ENCODE results near the gene GRM7.

DNA sequence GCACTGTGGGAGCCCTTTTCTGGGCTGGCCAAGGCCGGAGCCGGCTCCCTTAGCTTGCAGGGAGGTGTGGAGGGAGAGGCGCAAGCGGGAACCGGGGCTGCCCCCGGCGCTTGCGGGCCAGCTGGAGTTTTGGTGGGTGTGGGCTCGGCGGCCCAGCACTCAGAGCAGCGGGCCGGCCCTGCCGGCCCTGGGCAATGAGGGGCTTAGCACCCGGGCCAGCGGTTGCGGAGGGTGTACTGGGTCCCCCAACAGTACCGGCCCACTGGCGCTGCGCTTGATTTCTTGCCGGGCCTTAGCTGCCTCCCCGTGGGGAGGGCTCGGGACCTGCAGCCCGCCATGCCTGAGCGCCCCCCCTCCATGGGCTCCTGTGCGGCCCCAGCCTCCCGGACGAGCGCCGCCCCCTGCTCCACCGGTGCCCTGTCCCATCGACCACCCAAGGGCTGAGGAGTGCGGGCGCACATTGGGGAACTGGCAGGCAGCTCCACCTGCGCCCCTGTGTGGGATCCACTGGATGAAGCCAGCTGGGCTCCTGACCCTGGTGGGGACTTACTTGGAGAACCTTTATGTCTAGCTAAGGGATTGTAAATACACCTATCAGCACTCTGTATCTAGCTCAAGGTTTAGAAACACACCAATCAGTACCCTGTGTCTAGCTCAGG, 707.7 kb downstream of the GRM7 start:
- TF ChIP-seq, protein P1, sequence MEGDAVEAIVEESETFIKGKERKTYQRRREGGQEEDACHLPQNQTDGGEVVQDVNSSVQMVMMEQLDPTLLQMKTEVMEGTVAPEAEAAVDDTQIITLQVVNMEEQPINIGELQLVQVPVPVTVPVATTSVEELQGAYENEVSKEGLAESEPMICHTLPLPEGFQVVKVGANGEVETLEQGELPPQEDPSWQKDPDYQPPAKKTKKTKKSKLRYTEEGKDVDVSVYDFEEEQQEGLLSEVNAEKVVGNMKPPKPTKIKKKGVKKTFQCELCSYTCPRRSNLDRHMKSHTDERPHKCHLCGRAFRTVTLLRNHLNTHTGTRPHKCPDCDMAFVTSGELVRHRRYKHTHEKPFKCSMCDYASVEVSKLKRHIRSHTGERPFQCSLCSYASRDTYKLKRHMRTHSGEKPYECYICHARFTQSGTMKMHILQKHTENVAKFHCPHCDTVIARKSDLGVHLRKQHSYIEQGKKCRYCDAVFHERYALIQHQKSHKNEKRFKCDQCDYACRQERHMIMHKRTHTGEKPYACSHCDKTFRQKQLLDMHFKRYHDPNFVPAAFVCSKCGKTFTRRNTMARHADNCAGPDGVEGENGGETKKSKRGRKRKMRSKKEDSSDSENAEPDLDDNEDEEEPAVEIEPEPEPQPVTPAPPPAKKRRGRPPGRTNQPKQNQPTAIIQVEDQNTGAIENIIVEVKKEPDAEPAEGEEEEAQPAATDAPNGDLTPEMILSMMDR (IDR thresholded peaks at IDR 0.05; ENCODE audit: insufficient read depth, low read length): no peak
- TF ChIP-seq POLR2AphosphoS5 (IDR thresholded peaks at IDR 0.05; ENCODE audit: low read depth) (no peak), GABPA (IDR thresholded peaks at IDR 0.05; ENCODE audit: low read depth) (no peak), SPI1 (IDR thresholded peaks at IDR 0.05; ENCODE audit: borderline replicate concordance, low read depth) (no peak)
- TF ChIP-seq, protein P2, sequence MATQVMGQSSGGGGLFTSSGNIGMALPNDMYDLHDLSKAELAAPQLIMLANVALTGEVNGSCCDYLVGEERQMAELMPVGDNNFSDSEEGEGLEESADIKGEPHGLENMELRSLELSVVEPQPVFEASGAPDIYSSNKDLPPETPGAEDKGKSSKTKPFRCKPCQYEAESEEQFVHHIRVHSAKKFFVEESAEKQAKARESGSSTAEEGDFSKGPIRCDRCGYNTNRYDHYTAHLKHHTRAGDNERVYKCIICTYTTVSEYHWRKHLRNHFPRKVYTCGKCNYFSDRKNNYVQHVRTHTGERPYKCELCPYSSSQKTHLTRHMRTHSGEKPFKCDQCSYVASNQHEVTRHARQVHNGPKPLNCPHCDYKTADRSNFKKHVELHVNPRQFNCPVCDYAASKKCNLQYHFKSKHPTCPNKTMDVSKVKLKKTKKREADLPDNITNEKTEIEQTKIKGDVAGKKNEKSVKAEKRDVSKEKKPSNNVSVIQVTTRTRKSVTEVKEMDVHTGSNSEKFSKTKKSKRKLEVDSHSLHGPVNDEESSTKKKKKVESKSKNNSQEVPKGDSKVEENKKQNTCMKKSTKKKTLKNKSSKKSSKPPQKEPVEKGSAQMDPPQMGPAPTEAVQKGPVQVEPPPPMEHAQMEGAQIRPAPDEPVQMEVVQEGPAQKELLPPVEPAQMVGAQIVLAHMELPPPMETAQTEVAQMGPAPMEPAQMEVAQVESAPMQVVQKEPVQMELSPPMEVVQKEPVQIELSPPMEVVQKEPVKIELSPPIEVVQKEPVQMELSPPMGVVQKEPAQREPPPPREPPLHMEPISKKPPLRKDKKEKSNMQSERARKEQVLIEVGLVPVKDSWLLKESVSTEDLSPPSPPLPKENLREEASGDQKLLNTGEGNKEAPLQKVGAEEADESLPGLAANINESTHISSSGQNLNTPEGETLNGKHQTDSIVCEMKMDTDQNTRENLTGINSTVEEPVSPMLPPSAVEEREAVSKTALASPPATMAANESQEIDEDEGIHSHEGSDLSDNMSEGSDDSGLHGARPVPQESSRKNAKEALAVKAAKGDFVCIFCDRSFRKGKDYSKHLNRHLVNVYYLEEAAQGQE (IDR thresholded peaks at IDR 0.05; ENCODE audit: insufficient replicate concordance, low read depth): no peak

All from HL-60 (cell line).